ENCODE data around the gene SLC7A4.
A peak's percentile ranks its signal among the peaks of the same experiment; 100 is the strongest.

Gene SLC7A4

GRCh38 chr22:21038405-21038804 is 6.0 kb upstream of the SLC7A4 start:
- no peak for DNase-seq

DNA sequence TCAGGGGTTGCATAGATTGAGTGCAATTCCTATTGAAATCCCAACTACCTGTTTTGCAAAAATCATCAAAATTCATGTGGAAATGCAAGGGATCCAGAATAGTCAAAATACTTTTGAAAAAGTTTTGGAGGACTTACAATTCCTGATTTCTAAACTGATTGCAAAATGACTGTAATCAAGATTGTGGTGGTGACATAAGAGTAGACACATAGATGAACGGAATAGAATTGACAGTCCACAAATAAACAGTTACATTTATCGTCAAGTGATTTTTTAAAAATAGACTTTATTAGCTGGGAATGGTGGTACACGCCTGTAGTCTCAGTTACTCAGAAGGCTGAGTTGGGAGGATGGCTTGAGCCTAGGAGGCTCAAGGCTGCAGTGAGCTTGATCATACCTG is 2.6 kb upstream of the SLC7A4 start:
- DNase-seq: no peak

GRCh38 chr22:21033895-21034294 is 1.5 kb upstream of the SLC7A4 start:
- DNase-seq: no peak

DNA sequence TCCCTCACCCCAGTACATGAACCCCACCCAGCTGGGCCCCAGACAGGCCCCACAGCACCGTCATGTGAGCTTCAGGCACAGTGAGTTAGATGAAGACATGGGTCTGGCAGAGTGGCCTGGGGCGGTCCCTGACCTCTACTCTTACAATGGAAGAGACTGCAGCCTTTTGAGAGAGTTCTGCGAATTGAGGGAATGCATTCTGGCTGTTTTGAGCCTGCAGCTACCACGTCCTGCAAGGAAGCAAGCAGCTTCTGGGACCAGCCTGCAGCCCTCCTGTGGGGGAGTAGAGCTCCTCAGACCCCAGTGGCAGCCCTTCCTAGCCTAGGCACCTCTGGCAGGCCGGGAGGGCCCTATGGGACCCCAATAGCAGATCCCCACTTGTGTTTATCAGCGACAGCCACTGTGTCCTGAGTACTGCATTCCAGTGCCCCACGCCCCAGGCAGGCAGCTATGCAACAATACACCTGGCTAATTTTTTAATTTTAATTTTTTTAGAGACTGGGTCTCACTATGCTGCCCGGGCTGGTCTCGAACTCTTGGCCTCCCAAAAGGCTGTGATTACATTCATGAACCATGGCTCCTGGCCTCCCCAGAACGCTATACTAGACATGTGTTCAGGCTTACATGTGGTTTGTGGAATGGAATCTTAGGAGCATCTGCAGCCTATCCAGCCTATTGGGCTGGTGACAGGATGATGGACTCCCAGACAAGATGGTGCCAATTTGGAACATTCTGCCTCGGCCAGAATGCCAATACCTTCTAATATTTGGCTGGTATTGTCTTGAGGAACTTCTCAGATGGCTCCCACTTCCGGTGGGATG is 717 bp upstream of the SLC7A4 start:
- no peak for DNase-seq

GRCh38 chr22:21031545-21032036 is 770 bp downstream of the SLC7A4 start:
- no peak for DNase-seq

GRCh38 chr22:21030621-21031544 is 1.5 kb downstream of the SLC7A4 start:
- DNase-seq: no peak

- DNase-seq: no peak
These were observed 2.3 kb downstream of the SLC7A4 start for GRCh38 chr22:21030032-21030431.

DNA sequence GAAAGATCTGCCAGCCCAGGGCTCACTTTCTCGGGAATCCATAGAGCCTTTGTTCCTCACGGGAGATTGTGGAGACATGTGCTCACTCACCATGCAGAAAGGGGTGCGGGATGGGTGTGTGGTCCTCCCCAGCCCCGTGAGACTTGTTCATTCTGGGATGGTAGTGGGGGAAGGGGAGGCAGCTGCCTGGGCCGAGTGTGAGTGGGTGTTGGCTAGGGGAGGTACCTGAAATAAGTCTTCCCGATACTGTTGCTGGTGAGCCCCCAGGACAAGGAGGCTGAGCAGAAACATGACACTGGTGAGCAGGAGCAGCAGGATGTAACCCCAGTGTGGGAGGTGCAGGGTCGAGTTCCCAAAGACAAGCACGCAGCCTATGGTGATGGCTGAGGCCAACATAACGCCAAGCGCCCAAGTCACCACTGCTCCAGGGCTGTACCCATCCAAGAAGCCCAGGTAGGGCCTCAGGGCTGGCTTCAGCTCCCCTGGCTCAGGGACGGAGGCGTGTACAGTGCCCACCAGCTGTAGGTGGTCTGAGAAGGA is 2.8 kb downstream of the SLC7A4 start:
- no peak for DNase-seq

DNA sequence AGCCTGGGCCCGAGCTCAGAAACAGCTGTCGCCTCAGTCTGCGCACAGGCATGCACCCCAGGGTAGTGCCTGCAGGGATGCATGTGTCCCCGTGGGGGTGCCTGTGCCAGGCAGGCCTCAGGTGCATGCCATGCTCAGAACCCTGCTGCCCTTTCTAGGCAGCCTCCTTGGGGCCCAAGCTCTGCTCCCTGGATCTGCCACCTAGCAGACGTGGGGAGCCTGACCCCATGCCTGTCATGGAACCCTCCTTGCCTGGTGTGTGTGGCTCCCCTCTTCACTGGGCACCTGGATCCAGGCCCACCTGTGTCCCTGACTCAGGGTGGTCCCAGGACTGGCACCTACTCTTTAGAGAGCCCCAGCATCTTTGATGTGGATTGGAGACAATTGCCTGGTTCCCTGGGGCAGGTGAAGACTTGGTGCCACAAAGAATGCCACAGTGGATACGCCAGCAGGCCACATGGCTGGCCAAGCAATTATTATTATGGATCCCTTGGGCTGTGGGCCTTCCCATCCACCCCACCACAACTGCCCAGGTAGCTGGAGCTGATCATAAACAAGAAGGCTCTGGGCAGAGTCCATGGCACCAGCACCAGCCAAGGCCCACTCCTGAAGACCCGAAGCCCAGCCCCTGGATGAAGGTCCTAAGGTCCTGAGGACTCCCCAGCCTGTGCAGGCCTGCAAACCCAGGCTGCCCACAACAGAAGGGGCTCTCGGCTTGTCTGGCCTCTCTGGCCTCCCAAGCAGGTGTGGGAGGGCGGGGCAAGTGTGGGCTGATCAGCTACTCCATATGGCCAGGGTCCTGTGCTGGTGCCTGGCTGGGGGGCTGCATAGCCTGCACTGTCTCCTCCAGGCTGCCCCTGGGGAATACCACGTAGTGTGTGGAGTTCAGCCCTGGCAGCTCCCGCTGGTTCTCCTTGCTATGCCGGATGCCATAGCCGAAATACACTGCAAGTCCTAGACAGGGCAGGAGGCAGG is 3.8 kb downstream of the SLC7A4 start:
- DNase-seq: no peak

GRCh38 chr22:21026783-21027692 is 5.3 kb downstream of the SLC7A4 start:
- DNase-seq: no peak

DNA sequence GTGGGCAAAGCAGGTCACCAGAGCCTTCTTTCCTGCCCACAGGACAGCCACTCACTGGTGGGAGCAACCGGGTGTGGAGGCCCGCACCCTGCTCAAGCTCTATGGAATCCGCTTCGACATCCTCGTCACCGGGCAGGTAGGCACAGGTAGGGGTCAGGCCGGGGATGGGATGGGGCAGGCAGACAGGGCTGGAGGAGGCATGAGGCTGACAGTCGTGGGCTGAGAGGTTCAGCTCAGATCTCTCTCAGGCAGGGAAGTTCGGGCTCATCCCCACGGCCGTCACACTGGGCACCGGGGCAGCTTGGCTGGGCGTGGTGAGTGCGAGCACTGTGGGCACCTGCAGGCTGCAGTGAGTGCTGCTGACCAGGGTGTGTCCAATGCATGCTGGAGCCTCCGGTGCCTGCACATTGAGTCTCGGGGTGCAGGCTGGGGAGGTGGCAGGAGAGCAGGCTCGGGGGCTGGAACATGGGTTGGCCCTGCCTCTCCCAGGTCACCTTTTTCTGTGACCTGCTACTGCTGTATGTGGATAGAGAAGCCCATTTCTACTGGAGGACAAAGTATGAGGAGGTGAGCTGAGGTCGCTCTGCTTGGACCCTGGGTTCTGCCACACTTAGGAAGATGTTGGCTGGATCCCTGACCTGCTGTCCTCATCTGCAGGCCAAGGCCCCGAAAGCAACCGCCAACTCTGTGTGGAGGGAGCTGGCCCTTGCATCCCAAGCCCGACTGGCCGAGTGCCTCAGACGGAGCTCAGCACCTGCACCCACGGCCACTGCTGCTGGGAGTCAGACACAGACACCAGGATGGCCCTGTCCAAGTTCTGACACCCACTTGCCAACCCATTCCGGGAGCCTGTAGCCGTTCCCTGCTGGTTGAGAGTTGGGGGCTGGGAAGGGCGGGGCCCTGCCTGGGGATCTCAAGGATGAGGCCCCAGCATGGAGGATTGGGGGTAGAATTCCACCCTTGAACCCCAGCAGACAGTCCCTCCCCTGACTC is 6.3 kb downstream of the SLC7A4 start:
- no peak for DNase-seq

DNA sequence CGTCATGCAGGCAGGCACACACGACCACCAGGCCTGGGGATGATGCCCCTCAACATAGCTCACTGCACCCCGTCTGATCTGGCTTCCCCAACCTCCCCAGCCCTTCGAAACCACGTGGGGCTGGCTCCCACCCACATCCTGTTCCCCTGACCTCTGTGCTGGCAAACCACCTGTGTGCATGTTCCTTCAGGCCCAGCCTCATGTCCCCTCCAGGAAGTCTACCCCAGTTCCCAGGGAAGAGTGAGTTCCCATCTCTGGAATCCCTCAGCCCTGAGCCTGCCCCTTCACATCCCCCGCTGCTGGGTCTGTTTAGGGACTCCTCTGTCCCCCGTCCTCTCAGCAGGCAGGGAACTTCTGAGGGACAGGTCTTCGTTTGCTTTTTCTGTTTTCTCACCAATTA is 7.1 kb downstream of the SLC7A4 start:
- DNase-seq: no peak

DNA sequence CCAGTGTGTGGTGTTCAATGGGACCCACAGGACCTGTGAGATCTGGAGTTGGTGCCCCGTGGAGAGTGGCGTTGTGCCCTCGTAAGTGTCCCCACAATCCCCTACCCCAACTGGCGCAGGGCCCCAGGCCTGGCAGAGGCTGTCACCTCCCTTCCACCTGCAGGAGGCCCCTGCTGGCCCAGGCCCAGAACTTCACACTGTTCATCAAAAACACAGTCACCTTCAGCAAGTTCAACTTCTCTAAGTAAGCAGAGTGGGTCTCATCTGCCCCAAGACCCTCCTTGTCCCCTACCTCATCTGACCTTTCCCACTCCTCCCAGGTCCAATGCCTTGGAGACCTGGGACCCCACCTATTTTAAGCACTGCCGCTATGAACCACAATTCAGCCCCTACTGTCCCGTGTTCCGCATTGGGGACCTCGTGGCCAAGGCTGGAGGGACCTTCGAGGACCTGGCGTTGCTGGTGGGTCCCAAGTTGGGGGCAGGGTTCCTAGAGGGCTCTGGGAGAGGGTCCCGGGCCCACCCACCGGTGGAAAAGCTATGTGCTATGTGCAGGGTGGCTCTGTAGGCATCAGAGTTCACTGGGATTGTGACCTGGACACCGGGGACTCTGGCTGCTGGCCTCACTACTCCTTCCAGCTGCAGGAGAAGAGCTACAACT is 9.3 kb downstream of the SLC7A4 start:
- no peak for DNase-seq

DNA sequence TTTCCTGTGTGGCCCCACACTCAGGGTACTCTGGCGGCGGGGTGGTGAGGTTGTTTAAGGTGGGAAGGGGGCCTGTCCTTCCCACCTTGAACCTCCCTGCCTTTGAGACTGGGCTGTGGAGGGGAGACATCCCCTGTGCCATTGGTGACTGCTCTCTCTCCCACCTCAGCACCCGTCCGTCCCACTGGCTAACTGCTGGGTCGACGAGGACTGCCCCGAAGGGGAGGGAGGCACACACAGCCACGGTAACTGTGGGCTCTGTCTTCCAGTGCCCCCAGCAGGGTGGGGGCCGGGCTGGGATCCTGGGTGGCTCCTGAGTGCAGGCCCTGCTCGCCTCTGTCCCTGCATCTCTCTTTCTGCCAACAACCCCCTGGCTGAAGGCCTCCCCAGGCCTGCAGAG is 9.9 kb downstream of the SLC7A4 start:
- DNase-seq: no peak

DNA sequence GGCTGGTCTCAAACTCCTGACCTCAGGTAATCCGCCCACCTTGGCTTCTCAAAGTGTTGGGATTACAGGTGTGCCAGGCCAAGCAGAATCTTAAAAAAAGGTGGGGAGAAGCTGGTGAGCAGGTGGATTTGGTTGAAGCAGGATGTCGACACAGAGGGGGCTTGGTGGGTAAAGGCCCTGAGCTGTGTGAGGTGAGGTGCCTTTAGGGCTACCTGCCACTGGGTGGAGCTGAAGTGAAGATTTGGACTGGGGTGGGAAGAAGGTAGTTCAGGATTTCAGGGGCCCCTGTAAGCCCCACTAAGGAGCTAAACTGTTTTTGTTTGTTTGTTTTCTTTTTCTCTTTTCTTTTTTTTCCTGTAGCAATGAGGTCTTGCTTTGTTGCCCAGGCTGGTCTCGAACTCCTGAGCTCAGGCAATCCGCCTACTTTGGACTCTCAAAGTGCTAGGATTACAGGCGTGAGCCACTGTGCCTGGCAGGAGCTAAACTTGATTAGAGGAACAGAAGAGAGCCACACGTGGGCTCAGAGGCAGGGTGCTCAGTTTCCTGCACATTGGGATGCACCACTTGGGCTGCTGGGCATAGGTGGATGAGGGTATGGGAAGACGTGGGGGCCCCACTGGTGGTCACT is 11.4 kb downstream of the SLC7A4 start:
- DNase-seq: peak in 1 of 2 experiments; percentile 23

DNA sequence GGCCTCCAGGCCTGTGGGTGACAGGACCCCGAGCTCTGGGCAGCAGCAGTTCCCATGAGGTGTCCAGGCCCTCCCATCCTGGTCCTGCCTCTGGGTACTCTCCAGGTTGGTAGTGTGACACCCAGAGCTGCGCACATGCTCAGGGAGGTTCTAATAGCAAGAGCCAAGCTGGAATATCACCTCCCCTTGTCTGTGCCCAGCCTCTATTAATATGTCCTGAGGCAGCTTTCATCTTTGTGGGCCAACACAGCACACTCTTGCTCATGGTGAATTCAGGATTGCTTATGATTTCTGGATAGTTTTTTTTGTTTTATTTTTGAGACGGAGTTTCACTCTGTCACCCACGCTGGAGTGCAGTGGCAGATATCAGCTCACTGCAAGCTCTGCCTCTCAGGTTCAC is 14.0 kb downstream of the SLC7A4 start:
- DNase-seq: no peak

GRCh38 chr22:21016644-21017420 is 15.5 kb downstream of the SLC7A4 start:
- no peak for DNase-seq

GRCh38 chr22:21015466-21016006 is 16.8 kb downstream of the SLC7A4 start:
- DNase-seq: no peak
